Subcutaneous abdominal adipose tissue (tissue), 5 donors: ENCODE results near the gene NOL8.
A peak's percentile ranks its signal among the peaks of the same experiment; 100 is the strongest.

Experiments used
- H3K27ac ChIP-seq: one replicate; pipeline ENCODE4 v1.7.0; 2013; ENCODE audit warnings: low read depth, mild to moderate bottlenecking, inconsistent platforms, low read length, moderate library complexity
- H3K27me3 ChIP-seq, 5 donors: one replicate each; pipeline ENCODE4 v1.7.0; 2013; ENCODE audit warnings: low read length in 5 of 5, inconsistent platforms in 1 of 5; ENCODE audit not compliant: control insufficient read depth in 5 of 5, insufficient read depth in 4 of 5
- H3K36me3 ChIP-seq, 5 donors: one replicate each; pipeline ENCODE4 v1.7.0; 2013; ENCODE audit warnings: low read length in 5 of 5; ENCODE audit not compliant: control insufficient read depth in 5 of 5, insufficient read depth in 5 of 5
- H3K4me1 ChIP-seq, 5 donors: one replicate each; pipeline ENCODE4 v1.7.0; 2013; ENCODE audit warnings: low read length in 5 of 5, mild to moderate bottlenecking in 3 of 5, moderate library complexity in 1 of 5; ENCODE audit not compliant: control insufficient read depth in 5 of 5, insufficient read depth in 5 of 5
- H3K4me3 ChIP-seq, 5 donors: one replicate each; pipeline ENCODE4 v1.7.0; 2013; ENCODE audit warnings: low read length in 5 of 5, low read depth in 1 of 5
- H3K9ac ChIP-seq, 5 donors: one replicate each; pipeline ENCODE4 v1.7.0; 2013; ENCODE audit warnings: low read length in 5 of 5, mild to moderate bottlenecking in 4 of 5, moderate library complexity in 3 of 5
- H3K9me3 ChIP-seq, 5 donors: one replicate each; pipeline ENCODE4 v1.7.0; 2013; ENCODE audit warnings: low read length in 5 of 5; ENCODE audit not compliant: control insufficient read depth in 5 of 5
- donor health status: healthy.
- donor health status: healthy.
- donor health status: healthy.
- donor health status: healthy.
- donor health status: healthy.

Gene NOL8

DNA sequence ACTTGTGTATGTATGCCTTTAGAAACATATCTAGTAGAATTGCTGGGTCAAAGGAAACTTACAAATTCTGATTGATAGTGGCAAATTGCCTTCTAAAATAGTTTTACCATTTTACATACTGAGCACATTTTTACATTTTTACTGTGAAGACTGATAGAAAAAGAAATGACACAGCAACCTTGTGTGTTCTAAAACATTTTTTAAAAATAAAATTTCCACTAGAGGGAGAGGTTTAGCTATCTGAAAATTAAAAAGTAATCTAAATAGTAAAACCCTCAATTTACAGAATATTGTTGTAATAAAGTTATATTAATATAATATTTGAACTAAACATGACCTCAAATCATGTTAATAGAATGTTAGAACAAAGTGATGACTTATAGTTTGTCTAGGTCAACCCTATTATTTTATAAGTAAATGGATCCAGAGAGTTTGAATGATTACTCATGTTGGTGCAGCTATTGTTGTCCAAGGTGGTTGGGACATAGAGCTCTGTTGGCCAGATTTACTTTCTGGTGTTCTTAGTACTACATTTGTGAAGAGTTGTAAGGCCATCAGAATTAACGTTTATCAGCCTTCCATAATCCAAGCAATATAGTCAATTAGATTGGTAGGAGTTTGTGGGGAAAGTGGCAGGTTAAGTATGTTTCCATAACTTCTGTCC lies 17.8 kb upstream of the NOL8 start:
- Histone ChIP-seq H3K27ac (no peak overlapping the region), H3K4me1 (peaks cover 0 to 2% (median 0%) of the 10 kb centered on the region in 5 donors), H3K9ac (no peak overlapping the region)

DNA sequence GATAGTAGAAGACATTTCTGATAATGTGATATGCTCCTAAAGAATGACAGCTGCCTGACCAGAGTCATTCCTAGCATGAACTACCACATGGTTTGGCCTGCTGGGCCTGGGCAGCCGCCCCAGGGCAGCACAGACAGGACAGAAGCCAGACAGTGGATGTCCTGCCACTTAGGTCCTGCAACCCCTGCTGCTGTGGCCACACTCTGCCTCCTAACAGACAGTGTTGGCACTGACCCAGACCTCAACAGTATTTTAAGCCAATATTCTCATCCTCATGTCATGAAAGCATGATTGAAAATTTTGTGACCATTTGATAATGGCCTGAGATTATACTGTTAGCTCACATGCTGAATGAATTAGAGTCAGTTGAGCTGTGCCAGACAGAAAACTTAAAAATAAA lies 16.4 kb upstream of the NOL8 start:
- H3K36me3 ChIP-seq, result peaks cover 0 to 19% (median 13%) of the 10 kb centered on the region in 5 donors

More for the DNA sequence above, 17.8 kb upstream of the NOL8 start:
- H3K4me3 ChIP-seq, result no peak overlapping the region
- peaks cover 0 to 14% (median 8%) of the 10 kb centered on the region in 5 donors for H3K36me3 ChIP-seq
- H3K9me3 ChIP-seq, result no peaks in the 10 kb centered on the region
- no peaks in the 10 kb centered on the region for H3K27me3 ChIP-seq

DNA sequence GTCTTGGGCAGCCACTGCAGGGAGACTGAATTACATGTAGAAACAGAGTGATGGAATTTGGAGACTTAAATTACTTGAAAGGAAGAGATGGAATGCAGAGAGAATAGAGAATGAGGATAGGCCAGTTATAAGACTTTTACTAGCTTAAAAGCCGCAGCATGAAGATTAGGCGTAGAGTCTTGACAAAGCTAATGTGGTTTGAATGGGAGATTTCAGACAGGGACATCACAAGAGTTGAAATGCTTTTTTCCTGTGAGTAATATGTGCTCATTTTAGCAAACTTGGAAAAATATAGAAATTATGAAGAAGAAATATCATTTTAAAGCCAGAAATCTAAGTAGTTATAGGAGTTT lies 8.1 kb upstream of the NOL8 start:
- no peaks in the 10 kb centered on the region for H3K9me3 ChIP-seq
- H3K4me3 ChIP-seq, result no peak overlapping the region
- no peaks in the 10 kb centered on the region for H3K4me1 ChIP-seq
- peaks cover 0 to 12% (median 6%) of the 10 kb centered on the region in 5 donors for H3K36me3 ChIP-seq
- H3K9ac ChIP-seq, result no peak overlapping the region
- H3K27me3 ChIP-seq, result no peaks in the 10 kb centered on the region
- no peak overlapping the region for H3K27ac ChIP-seq

More for the DNA sequence above, 16.4 kb upstream of the NOL8 start:
- Histone ChIP-seq H3K4me1 (peaks cover 0 to 2% (median 0%) of the 10 kb centered on the region in 5 donors), H3K9ac (no peak overlapping the region), H3K9me3 (no peaks in the 10 kb centered on the region), H3K27me3 (no peaks in the 10 kb centered on the region), H3K27ac (no peak overlapping the region), H3K4me3 (no peak overlapping the region)

DNA sequence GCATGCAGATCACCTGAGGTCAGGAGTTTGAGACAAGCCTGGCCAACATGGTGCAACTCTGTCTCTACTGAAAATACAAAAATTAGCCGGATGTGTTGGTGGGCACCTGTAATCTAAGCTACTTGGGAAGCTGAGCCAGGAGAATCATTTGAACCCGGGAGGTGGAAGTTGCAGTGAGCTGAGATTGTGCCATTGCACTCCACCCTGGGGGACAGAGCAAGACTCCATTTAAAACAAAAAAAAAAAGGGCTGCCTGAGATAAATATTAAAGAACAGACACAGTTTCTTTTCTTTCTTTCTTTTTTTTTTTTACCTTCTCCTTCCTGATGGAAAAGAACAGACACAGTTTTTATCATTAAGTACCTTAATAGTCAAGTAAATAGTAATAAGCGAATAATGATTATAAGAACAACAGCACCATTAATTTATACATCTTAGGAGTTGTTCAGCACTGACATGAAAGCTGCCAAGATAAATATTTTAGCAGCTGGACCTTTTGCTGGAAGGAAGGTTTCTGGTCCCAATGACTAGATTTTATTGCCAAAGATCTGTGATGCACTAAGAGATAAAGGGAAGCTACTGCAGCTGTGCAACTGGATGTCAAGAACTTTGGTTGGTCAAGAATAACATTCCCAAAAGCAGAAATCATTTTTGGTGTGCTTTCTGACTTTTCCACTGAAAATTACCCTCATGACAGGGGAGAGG lies 7.6 kb upstream of the NOL8 start:
- Histone ChIP-seq H3K9me3 (no peaks in the 10 kb centered on the region), H3K4me1 (no peaks in the 10 kb centered on the region), H3K27ac (no peak overlapping the region), H3K36me3 (peaks cover 0 to 7% (median 2%) of the 10 kb centered on the region in 5 donors), H3K27me3 (no peaks in the 10 kb centered on the region), H3K4me3 (no peak overlapping the region), H3K9ac (no peak overlapping the region)

DNA sequence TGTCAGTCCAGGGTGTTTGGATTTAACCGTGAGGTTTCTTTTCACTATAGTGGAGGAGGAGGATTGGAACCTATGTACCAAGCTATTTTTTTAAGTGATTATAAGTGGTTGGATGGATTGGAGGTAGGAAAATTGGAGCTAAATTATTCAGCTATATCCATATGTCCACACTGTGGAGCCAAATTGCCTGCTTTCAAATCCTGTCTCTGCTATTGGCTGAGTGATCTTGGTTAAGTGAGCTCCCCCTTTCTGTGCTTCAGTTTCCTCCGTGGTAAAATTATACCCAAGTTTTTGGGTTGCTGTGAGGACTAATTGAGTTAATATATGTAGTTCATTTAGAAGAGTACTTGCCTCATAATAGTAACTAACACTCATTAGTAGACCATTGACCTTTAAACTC lies 3.1 kb upstream of the NOL8 start:
- Histone ChIP-seq H3K4me1 (peaks cover 0 to 25% (median 21%) of the 10 kb centered on the region in 5 donors), H3K27ac (no peak overlapping the region), H3K4me3 (no peak overlapping the region), H3K36me3 (no peaks in the 10 kb centered on the region), H3K27me3 (no peaks in the 10 kb centered on the region), H3K9ac (no peak overlapping the region), H3K9me3 (no peaks in the 10 kb centered on the region)

DNA sequence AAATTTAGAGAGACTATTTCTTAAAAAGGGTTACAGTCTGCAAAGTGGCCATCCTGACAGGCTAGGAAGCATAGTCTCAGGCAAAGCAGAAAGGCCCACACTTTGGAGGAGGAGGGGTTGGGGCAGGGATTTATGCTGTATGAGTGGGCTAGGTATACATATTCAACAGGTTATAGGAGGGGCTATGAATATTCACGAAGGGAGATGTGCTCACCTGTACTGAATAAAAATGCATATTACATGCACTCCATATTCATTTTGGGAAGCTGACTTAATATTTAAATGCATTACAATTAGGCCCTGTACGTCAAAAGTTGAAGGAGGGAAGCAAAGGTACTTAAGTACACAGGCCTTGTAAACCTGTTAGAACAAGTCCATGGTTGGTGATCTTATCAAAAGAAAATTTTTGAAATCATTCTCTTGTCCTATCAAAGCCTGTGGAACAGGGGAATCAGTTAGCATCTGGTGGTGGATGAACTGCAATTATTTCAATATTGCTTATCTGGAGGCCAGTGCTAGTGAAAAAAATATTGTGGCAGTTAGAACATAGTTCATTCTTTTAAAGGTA lies 2.2 kb upstream of the NOL8 start:
- Histone ChIP-seq H3K4me1 (peaks cover 0 to 25% (median 21%) of the 10 kb centered on the region in 5 donors), H3K27ac (no peak overlapping the region), H3K4me3 (no peak overlapping the region), H3K9me3 (no peaks in the 10 kb centered on the region), H3K36me3 (peaks cover 5 to 8% (median 7%) of the 10 kb centered on the region in 5 donors), H3K27me3 (no peaks in the 10 kb centered on the region), H3K9ac (no peak overlapping the region)

DNA sequence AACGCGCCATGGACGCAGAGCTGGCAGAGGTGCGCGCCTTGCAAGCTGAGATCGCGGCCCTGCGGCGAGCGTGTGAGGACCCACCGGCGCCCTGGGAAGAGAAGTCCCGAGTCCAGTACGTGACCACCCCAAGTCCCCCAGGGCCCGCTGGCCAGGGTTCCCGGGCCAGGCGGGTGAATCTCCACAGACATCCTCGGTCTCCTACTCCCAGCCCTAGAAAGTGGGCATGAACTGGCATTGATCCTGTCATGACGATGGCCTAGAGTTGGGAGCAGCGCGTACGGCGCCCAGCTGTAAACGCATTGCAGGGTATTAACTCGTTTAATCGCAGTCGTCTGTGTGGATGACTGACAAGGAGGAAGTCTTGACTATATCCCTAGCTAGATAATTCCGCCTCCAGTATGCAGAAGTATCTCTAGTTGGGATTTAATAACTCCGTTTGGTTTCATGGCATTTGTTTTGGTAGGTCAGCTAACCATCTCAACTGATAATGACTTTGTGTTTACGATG lies 896 bp upstream of the NOL8 start:
- Histone ChIP-seq H3K27ac (peak overlapping the region; percentile 94), H3K4me3 (peak overlapping the region; percentile 70 to 98 (median 87)), H3K27me3 (no peaks in the 10 kb centered on the region), H3K36me3 (peaks cover 9 to 17% (median 14%) of the 10 kb centered on the region in 5 donors), H3K9ac (peak overlapping the region; percentile 29 to 98 (median 93)), H3K9me3 (no peaks in the 10 kb centered on the region), H3K4me1 (peaks cover 0 to 25% (median 21%) of the 10 kb centered on the region in 5 donors)

DNA sequence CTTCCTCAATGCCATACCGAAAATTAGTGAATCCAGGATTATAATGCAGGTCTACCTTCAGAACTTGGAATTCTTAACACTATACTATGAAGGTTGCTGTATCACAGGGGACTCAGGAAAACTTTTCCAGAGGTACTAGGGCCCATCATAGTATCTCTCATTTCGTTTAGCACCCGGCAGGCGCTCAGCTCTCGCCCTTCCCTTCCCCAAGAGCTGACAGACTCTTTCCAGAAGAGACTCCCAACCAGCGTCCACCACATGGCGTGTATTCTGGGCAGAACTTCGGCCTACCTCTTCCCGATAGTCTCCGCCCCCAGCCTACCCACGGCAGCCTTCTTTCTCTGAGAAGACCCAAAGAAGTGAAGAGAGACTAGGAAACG lies 271 bp downstream of the NOL8 start:
- H3K4me1 ChIP-seq, result peaks cover 0 to 25% (median 21%) of the 10 kb centered on the region in 5 donors
- no peaks in the 10 kb centered on the region for H3K9me3 ChIP-seq
- H3K4me3 ChIP-seq, result peak overlapping the region; percentile 70 to 100 (median 88)
- peak overlapping the region; percentile 79 to 98 (median 93) for H3K9ac ChIP-seq
- H3K27ac ChIP-seq, result peak overlapping the region; percentile 94
- no peaks in the 10 kb centered on the region for H3K27me3 ChIP-seq
- peaks cover 15 to 24% (median 20%) of the 10 kb centered on the region in 5 donors for H3K36me3 ChIP-seq

DNA sequence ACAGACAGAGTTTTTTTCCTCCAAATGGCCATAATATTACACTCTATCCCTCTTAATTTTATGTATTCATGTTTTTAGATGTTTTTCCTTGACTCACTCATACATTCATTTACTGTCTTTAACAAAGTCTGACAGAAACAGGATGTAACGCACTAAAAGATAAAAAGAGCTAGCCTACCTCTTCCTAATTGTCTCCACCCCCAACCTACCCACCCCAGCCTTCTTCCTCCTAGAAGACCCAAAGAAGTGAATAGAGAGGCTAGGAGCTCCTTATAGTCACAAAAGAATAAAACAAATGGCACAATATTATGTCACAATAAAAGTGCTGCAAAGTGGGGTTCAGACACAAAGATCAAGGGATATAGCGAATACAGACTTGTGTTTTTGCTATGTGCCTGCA lies 719 bp downstream of the NOL8 start:
- Histone ChIP-seq H3K36me3 (peaks cover 20 to 28% (median 22%) of the 10 kb centered on the region in 5 donors), H3K4me3 (peak overlapping the region; percentile 70 to 100 (median 88)), H3K9me3 (no peaks in the 10 kb centered on the region), H3K4me1 (peaks cover 0 to 25% (median 21%) of the 10 kb centered on the region in 5 donors), H3K27ac (peak overlapping the region; percentile 94), H3K9ac (peak overlapping the region; percentile 79 to 98 (median 93)), H3K27me3 (no peaks in the 10 kb centered on the region)

DNA sequence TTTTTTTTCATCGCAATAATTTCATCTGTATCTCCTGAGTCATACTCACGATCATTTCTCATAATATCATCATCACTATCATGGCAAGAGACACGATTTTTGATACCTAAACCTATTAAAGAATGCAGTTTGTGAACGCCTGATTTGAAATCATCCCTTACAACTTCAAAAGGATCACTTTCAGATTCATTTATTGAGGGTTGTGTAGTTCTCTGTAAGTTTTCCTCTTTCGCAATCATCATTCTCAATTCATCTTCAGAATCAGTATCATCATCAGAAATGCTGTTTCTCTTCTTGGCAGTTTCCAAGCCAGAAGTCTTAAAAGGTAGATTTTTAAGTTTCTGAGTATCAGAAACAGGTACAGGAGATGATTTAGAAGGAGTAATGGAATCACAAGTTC lies 9.7 kb downstream of the NOL8 start:
- Histone ChIP-seq H3K36me3 (peaks cover 38 to 79% (median 54%) of the 10 kb centered on the region in 5 donors), H3K9ac (no peak overlapping the region), H3K9me3 (no peaks in the 10 kb centered on the region), H3K4me1 (peaks cover 0 to 2% (median 0%) of the 10 kb centered on the region in 5 donors), H3K4me3 (no peak overlapping the region), H3K27me3 (no peaks in the 10 kb centered on the region), H3K27ac (no peak overlapping the region)
